Measurements from ENCODE around the gene RPS27A. TPM values are rescaled to one million over a fixed set of nuclear protein-coding genes. Genes with fewer than 3 reads are reported as not detected.

Gene RPS27A
- total and polyA plus RNA-seq, 9 of the 15 experiments (the other 6 are each of a cell fraction or from before 2014, with no cell fraction given) = 1,383 to 3,282 (median 2,242) TPM

GRCh38 chr2:55268907-55269644 lies 36.6 kb downstream of the RPS27A start, which contains the start of gene MTIF2 (continued):
- TF ChIP-seq, protein P1, sequence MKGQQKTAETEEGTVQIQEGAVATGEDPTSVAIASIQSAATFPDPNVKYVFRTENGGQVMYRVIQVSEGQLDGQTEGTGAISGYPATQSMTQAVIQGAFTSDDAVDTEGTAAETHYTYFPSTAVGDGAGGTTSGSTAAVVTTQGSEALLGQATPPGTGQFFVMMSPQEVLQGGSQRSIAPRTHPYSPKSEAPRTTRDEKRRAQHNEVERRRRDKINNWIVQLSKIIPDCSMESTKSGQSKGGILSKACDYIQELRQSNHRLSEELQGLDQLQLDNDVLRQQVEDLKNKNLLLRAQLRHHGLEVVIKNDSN (CRISPR knock-in tag; IDR thresholded peaks at IDR 0.05) = no peak
- TF ChIP-seq GTF2F1 (IDR thresholded peaks at IDR 0.05; ENCODE audit: low read depth, low read length) = 0 out of 2 replicates have a peak, but pooled peaks have one; percentile 55
- TF ChIP-seq SRF (CRISPR knock-in tag; IDR thresholded peaks at IDR 0.05) = peak in 1 of 2 experiments; percentile 86; a peak in 2 of 4 replicates
- no peak for TF ChIP-seq ZNF184 (CRISPR knock-in tag; IDR thresholded peaks at IDR 0.05)
- TF ChIP-seq SOX6 (IDR thresholded peaks at IDR 0.05) = peak; percentile 80
- peak; percentile 50; the same call in 1 of the 2 replicates for TF ChIP-seq MYBL2 (IDR thresholded peaks at IDR 0.05; ENCODE audit: low read depth)
- no peak for TF ChIP-seq MYBL2 (CRISPR knock-in tag; IDR thresholded peaks at IDR 0.05; ENCODE audit: borderline replicate concordance)
- no peak for TF ChIP-seq TFE3 (CRISPR knock-in tag; IDR thresholded peaks at IDR 0.05)
- no peak for TF ChIP-seq RFX5 (IDR thresholded peaks at IDR 0.05; ENCODE audit: low read depth, low read length)
- peak; percentile 83; the same call in 1 of the 2 replicates for TF ChIP-seq RB1 (IDR thresholded peaks at IDR 0.05; ENCODE audit: low read depth)
- no peak for TF ChIP-seq OTX1 (CRISPR knock-in tag; IDR thresholded peaks at IDR 0.05)
- TF ChIP-seq BMI1 (IDR thresholded peaks at IDR 0.05; ENCODE audit: low read length) = no peak
- TF ChIP-seq HDAC1 (IDR thresholded peaks at IDR 0.05) = peak; percentile 26 to 94; a peak in 2 of 4 replicates
- no peak for TF ChIP-seq CBX8 (IDR thresholded peaks at IDR 0.05; ENCODE audit: borderline replicate concordance, extremely low read depth, low read depth, low read length, poor library complexity, severe bottlenecking)
- peak; percentile 62 for TF ChIP-seq ARHGAP35 (IDR thresholded peaks at IDR 0.05; ENCODE audit: partially characterized antibody)
- no peak; the same call in 1 of the 2 replicates for TF ChIP-seq DMBX1 (CRISPR knock-in tag; IDR thresholded peaks at IDR 0.05; ENCODE audit: borderline replicate concordance)
- peak; percentile 98 for TF ChIP-seq BRD9 (IDR thresholded peaks at IDR 0.05; ENCODE audit: low read depth, partially characterized antibody)
- peak; percentile 92 for TF ChIP-seq POLR2B (IDR thresholded peaks at IDR 0.05; ENCODE audit: low read depth, partially characterized antibody)
- TF ChIP-seq FOXM1 (IDR thresholded peaks at IDR 0.05; ENCODE audit: low read depth) = no peak
- no peak; the same call in 1 of the 2 replicates for TF ChIP-seq FOXM1 (CRISPR knock-in tag; IDR thresholded peaks at IDR 0.05; ENCODE audit: low read depth)
- TF ChIP-seq ZNF445 (CRISPR knock-in tag; IDR thresholded peaks at IDR 0.05; ENCODE audit: low read depth) = peak; percentile 36; the same call in 1 of the 2 replicates
- TF ChIP-seq, protein P2, sequence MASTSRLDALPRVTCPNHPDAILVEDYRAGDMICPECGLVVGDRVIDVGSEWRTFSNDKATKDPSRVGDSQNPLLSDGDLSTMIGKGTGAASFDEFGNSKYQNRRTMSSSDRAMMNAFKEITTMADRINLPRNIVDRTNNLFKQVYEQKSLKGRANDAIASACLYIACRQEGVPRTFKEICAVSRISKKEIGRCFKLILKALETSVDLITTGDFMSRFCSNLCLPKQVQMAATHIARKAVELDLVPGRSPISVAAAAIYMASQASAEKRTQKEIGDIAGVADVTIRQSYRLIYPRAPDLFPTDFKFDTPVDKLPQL (IDR thresholded peaks at IDR 0.05; ENCODE audit: extremely low read depth, insufficient read length) = no peak
- peak; percentile 77 for TF ChIP-seq SMARCC2 (IDR thresholded peaks at IDR 0.05; ENCODE audit: low read depth)
- TF ChIP-seq, protein P3, sequence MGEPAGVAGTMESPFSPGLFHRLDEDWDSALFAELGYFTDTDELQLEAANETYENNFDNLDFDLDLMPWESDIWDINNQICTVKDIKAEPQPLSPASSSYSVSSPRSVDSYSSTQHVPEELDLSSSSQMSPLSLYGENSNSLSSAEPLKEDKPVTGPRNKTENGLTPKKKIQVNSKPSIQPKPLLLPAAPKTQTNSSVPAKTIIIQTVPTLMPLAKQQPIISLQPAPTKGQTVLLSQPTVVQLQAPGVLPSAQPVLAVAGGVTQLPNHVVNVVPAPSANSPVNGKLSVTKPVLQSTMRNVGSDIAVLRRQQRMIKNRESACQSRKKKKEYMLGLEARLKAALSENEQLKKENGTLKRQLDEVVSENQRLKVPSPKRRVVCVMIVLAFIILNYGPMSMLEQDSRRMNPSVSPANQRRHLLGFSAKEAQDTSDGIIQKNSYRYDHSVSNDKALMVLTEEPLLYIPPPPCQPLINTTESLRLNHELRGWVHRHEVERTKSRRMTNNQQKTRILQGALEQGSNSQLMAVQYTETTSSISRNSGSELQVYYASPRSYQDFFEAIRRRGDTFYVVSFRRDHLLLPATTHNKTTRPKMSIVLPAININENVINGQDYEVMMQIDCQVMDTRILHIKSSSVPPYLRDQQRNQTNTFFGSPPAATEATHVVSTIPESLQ (CRISPR knock-in tag; IDR thresholded peaks at IDR 0.05) = no peak
